GM12878 (cell line): Measurements from ENCODE around the gene JOSD2. TPM values are rescaled to one million over a fixed set of nuclear protein-coding genes. Genes with fewer than 3 reads are reported as not detected.

Source experiments
- ATAC-seq: fragments of 200-7000 bp; cut with Tn5 transposase; 3 replicates; pipeline ENCODE4 v1.9.1; 2020; ENCODE audit warnings: mild to moderate bottlenecking, moderate library complexity
- BruUV-seq: library from RNA; stranded (reverse); fragments of 400-500 nt; replicated peaks from 2 replicates; lab custom pipeline; 2021; lab: Mats Ljungman, UMichigan
- CTCF ChIA-PET: fragments of 300-600 bp; sonication (Branson Sonifier 250); formaldehyde crosslinking; extraction: SDS; loops from one replicate; lab custom pipeline; 2021; ENCODE audit warnings: inconsistent platforms; lab: Yijun Ruan, JAX
- POLR2A ChIA-PET: fragments of 350-600 bp; formaldehyde crosslinking; extraction: SDS; loops from one replicate; lab custom pipeline; 2021; ENCODE audit warnings: inconsistent platforms; lab: Charles Lee
- RAD21 ChIA-PET: fragments of 300-600 bp; sonication (Branson Sonifier 250); formaldehyde crosslinking; loops from one replicate; lab custom pipeline; 2023; ENCODE audit warnings: antibody characterized with exemption; ENCODE audit not compliant: unreplicated experiment; lab: Charles Lee
- SMC1A ChIA-PET: fragments of 300-600 bp; sonication (Branson Sonifier 250); formaldehyde crosslinking; loops from one replicate; lab custom pipeline; 2023; ENCODE audit not compliant: unreplicated experiment, uncharacterized antibody; lab: Charles Lee
- DNase-seq: peaks from one replicate; pipeline ENCODE4 v3.0.0-alpha.2; 2011; ENCODE audit warnings: low read depth, low spot score
- FAIRE-seq: peaks from 3 replicates; lab custom pipeline; 2011; peaks lifted over from hg19 to GRCh38; lab: Jason Lieb, UNC
- H2AFZ ChIP-seq: 2 replicates; pipeline ENCODE4 v1.6.0; 2011; ENCODE audit warnings: low read depth, low read length, control low read depth; ENCODE audit not compliant: control insufficient read depth
- H3K27ac ChIP-seq: 2 replicates; pipeline ENCODE4 v1.5.1; 2011; ENCODE audit warnings: control low read depth; ENCODE audit not compliant: control insufficient read depth, insufficient read depth
- H3K27me3 ChIP-seq, 2 experiments: replicated peaks in 1 of 2; 2 replicates each; pipeline versions ENCODE4 v1.6.0 to v1.6.1; 2011; ENCODE audit warnings: low read length in 1 of 2; ENCODE audit not compliant: control insufficient read depth in 2 of 2, insufficient read depth in 2 of 2
- H3K36me3 ChIP-seq, 2 experiments: 2 replicates each; pipeline ENCODE4 v1.5.1; 2011; ENCODE audit warnings: low read length in 1 of 2; ENCODE audit not compliant: control insufficient read depth in 2 of 2, insufficient read depth in 2 of 2
- H3K4me1 ChIP-seq: 2 replicates; pipeline ENCODE4 v1.6.1; 2011; ENCODE audit warnings: mild to moderate bottlenecking, low read length, moderate library complexity, mixed read lengths; ENCODE audit not compliant: control insufficient read depth, insufficient read depth
- H3K4me2 ChIP-seq: 2 replicates; pipeline ENCODE4 v1.6.0; 2011; ENCODE audit warnings: control low read depth; ENCODE audit not compliant: control insufficient read depth, insufficient read depth
- H3K4me3 ChIP-seq: fragments of 200-600 bp; sonication (generic); 2 replicates; pipeline ENCODE4 v1.5.1; 2016
- H3K79me2 ChIP-seq: 2 replicates; pipeline ENCODE4 v1.6.0; 2011; ENCODE audit warnings: low read length; ENCODE audit not compliant: control insufficient read depth, insufficient read depth
- H3K9ac ChIP-seq: 2 replicates; pipeline ENCODE4 v1.8.0; 2011; ENCODE audit warnings: low read length, control low read depth, mixed read lengths; ENCODE audit not compliant: control insufficient read depth, insufficient read depth
- H3K9me3 ChIP-seq: replicated peaks from 3 replicates; pipeline ENCODE4 v1.5.1; 2011; ENCODE audit warnings: mild to moderate bottlenecking, low read length; ENCODE audit not compliant: control insufficient read depth, insufficient read depth
- H4K20me1 ChIP-seq: 2 replicates; pipeline ENCODE4 v1.6.0; 2011; ENCODE audit not compliant: control insufficient read depth, insufficient read depth
- BCL3 ChIP-seq: IDR thresholded peaks from 2 replicates; pipeline ENCODE4 v1.6.1; 2011; ENCODE audit warnings: borderline replicate concordance, low read depth, mild to moderate bottlenecking, moderate library complexity, low read length; ENCODE audit not compliant: insufficient read depth, poor library complexity, severe bottlenecking
- ELK1 ChIP-seq: IDR thresholded peaks from 2 replicates; pipeline ENCODE4 v1.6.1; 2012; ENCODE audit warnings: low read depth, low read length, improper control_type of control experiment
- JUNB ChIP-seq: IDR thresholded peaks from 2 replicates; pipeline ENCODE4 v1.6.1; 2016; ENCODE audit warnings: antibody characterized with exemption, mild to moderate bottlenecking
- JUND ChIP-seq: IDR thresholded peaks from 2 replicates; pipeline ENCODE4 v1.6.1; 2012; ENCODE audit warnings: low read depth, mild to moderate bottlenecking, low read length, improper control_type of control experiment, moderate library complexity
- KLF5 ChIP-seq: fragments of 450-650 bp; IDR thresholded peaks from 2 replicates; pipeline ENCODE4 v1.6.1; 2014; ENCODE audit warnings: mild to moderate bottlenecking; ENCODE audit not compliant: partially characterized antibody
- WGBS: methylation state at CpG from one replicate; pipeline ENCODE4 v1.1.6; 2016; ENCODE audit warnings: low lambda C conversion rate; ENCODE audit not compliant: insufficient replicate concordance, insufficient coverage; ENCODE audit errors: missing lambda C conversion rate; 5-methylcytosine and 5-hydroxymethylcytosine counted together
- in situ Hi-C: fragments of 300-500 bp; cut with MboI; formaldehyde crosslinking; loops from 9 replicates; pipeline ENCODE4 v1.14.3; 2018; ENCODE audit warnings: mixed read lengths
- intact Hi-C: fragments of 100-400 bp; cut with micrococcal nuclease; formaldehyde crosslinking; loops from one replicate; pipeline ENCODE4 v1.14.2; 2022; ENCODE audit not compliant: unreplicated experiment
- polyA plus RNA-seq, 11 experiments: library from polyadenylated mRNA; depleted of rRNA in 4 of 11; unstranded in 6 of 11; stranded (reverse) in 5 of 11; fragments of >200 nt; fragmentation: Nextera tagmentation in 4 of 11; fragmentation: Illumina TruSeq in 1 of 11; extraction: Ambion mirVana in 4 of 11; extraction: Trizol in 1 of 11; gene quantifications; 1 replicate in 1 of 11; 2 replicates in 10 of 11; pipeline versions ENCODE4 v1.2.1 to v1.2.3, GENCODE V29; 2011 to 2016; ENCODE audit warnings: inconsistent platforms in 2 of 11, missing spikeins in 2 of 11, low read depth in 1 of 11
- total RNA-seq, 4 experiments: library from RNA; depleted of rRNA in 3 of 4; stranded (reverse); fragments of >200 nt in 3 of 4; fragmentation: Illumina TruSeq in 1 of 4; extraction: Trizol in 1 of 4; gene quantifications; 2 replicates each; pipeline versions ENCODE4 v1.2.1 to v1.2.3, GENCODE V29; 2013 to 2021

The JOSD2 gene
- total and polyA plus RNA-seq, 10 of the 15 experiments (the other 5 are each of a cell fraction or from before 2014, with no cell fraction given) = 0.91 to 26.7 (median 13.0) TPM

- POLR2A ChIA-PET = interaction anchor here (0.7 kb wide), 1 partner anchor 62 kb away, joined by 4 read pairs; no protein-coding TSS in a partner anchor
- no peak for FAIRE-seq
Observed at GRCh38 chr19:50494186-50495019, 16.6 kb downstream of the JOSD2 start.

More at GRCh38 chr19:50494186-50495019, 16.6 kb downstream of the JOSD2 start:
- in situ Hi-C loops (no loop called here), intact Hi-C loops (no loop called here)
- H3K4me2 ChIP-seq = no peak overlapping the region
- H3K27ac ChIP-seq = no peak overlapping the region
- no peaks in the 10 kb centered on the region for H3K27me3 ChIP-seq
- H3K36me3 ChIP-seq = no peaks in the 10 kb centered on the region
- H2AFZ ChIP-seq = no peak overlapping the region
- no TSS peak for BruUV-seq
- SMC1A ChIA-PET = no interaction called here
- 32% methylated on average over 6 of the region's 7 CpGs for WGBS
- no peaks in the 10 kb centered on the region for H4K20me1 ChIP-seq
- RAD21 ChIA-PET = no interaction called here
- TF ChIP-seq ELK1 (no peak), BCL3 (no peak), JUNB (no peak), KLF5 (no peak), JUND (no peak)
- no peak overlapping the region for H3K4me3 ChIP-seq
- H3K9ac ChIP-seq = no peak overlapping the region
- no peaks in the 10 kb centered on the region for H3K4me1 ChIP-seq
- CTCF ChIA-PET = no interaction called here
- ATAC-seq = no peak
- H3K9me3 ChIP-seq = no peaks in the 10 kb centered on the region
- no peaks in the 10 kb centered on the region for H3K79me2 ChIP-seq
- no peak for DNase-seq
